GM21529 (cell line): ENCODE data around the gene MPRIP.
A peak's percentile ranks its signal among the peaks of the same experiment; 100 is the strongest.

ENCODE experiments used
- ATAC-seq: cut with Tn5 transposase; IDR thresholded peaks from one replicate; pipeline ENCODE4 v1.9.1; 2021; ENCODE audit not compliant: unreplicated experiment

The MPRIP gene

GRCh38 chr17:17227608-17228520 lies 185.6 kb downstream of the MPRIP start:
- no peak for ATAC-seq

- ATAC-seq, result no peak
Observed at GRCh38 chr17:17228521-17229279, 186.4 kb downstream of the MPRIP start.

- ATAC-seq, result no peak
Observed at GRCh38 chr17:17229416-17230384, 187.4 kb downstream of the MPRIP start.

GRCh38 chr17:17231621-17232302 lies 189.5 kb downstream of the MPRIP start:
- ATAC-seq, result no peak

GRCh38 chr17:17232303-17232621 lies 190.0 kb downstream of the MPRIP start:
- ATAC-seq, result no peak

GRCh38 chr17:17235212-17236174 lies 193.2 kb downstream of the MPRIP start:
- ATAC-seq, result no peak

GRCh38 chr17:17236295-17237025 lies 194.2 kb downstream of the MPRIP start:
- peak; percentile 18 for ATAC-seq

GRCh38 chr17:17237026-17237799 lies 195.0 kb downstream of the MPRIP start, which contains the start of gene FLCN:
Gene FLCN, minus strand, starts transcription at chr17:17237168. Its CDS starts 9,031 bp downstream, at chr17:17228137.
- peak; percentile 79 for ATAC-seq

- no peak for ATAC-seq
Observed at GRCh38 chr17:17239832-17240231, 197.6 kb downstream of the MPRIP start.

GRCh38 chr17:17241656-17242055 lies 199.4 kb downstream of the MPRIP start:
- ATAC-seq, result no peak

GRCh38 chr17:17242246-17242645 lies 200.0 kb downstream of the MPRIP start:
- ATAC-seq, result no peak
